ENCODE results near the gene SDK1.

DNA sequence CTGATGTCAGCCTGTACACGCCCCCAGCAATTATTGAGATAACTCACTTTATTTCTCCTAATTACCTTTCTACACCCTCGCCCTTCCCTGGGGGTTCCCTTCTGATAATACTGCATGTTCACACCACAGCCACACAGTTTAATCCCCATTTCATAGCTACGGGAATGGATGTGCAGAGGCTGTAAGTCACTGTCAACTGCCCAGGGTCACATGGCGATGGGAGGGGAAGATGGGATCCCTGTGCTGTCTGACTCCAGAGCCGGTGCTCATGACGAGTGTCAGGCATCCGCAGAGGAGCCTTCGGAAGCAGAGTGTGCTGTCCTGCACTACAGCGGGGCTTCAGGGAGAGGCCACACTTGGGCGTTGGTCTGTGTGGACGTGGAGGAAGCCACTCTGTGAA lies 688.7 kb downstream of the SDK1 start:
- TF ChIP-seq CTCF (conservative IDR thresholded peaks at IDR 0.05; ENCODE audit: low read length) = no peak
- no peak for TF ChIP-seq EZH2phosphoT487 (IDR thresholded peaks at IDR 0.05; ENCODE audit: borderline replicate concordance, low read depth, low read length)

Measured in OCI-LY7 (cell line).